IMR-90 (cell line): ENCODE results near the gene TRHDE.

ENCODE experiments used
- CEBPB ChIP-seq: IDR thresholded peaks from 2 replicates; pipeline ENCODE4 v1.6.1; 2012; ENCODE audit warnings: low read depth, low read length, improper control_type of control experiment
- CTCF ChIP-seq: conservative IDR thresholded peaks from 2 replicates; pipeline ENCODE4 v1.5.1; 2012; ENCODE audit warnings: mild to moderate bottlenecking, low read depth, low read length, improper control_type of control experiment
- FOS ChIP-seq: fragments of 150-350 bp; IDR thresholded peaks from 2 replicates; pipeline ENCODE4 v1.6.1; 2016; ENCODE audit warnings: low read depth, low read length
- MAFK ChIP-seq: IDR thresholded peaks from 2 replicates; pipeline ENCODE4 v1.6.1; 2012; ENCODE audit warnings: low read depth, low read length, improper control_type of control experiment
- POLR2A ChIP-seq: IDR thresholded peaks from 2 replicates; pipeline ENCODE4 v1.6.1; 2012; ENCODE audit warnings: mild to moderate bottlenecking, low read depth, low read length
- RAD21 ChIP-seq: IDR thresholded peaks from 2 replicates; pipeline ENCODE4 v1.6.1; 2012; ENCODE audit warnings: low read length, improper control_type of control experiment
- SMC3 ChIP-seq: fragments of 150-350 bp; IDR thresholded peaks from 2 replicates; pipeline ENCODE4 v1.6.1; 2016; ENCODE audit warnings: low read depth, mild to moderate bottlenecking, antibody characterized with exemption, low read length, moderate library complexity
- USF2 ChIP-seq: fragments of 150-350 bp; IDR thresholded peaks from 2 replicates; pipeline ENCODE4 v1.6.1; 2017; ENCODE audit warnings: mild to moderate bottlenecking, antibody characterized with exemption, low read length, low read depth

- TF ChIP-seq CEBPB (peak; percentile 75), POLR2A (no peak), CTCF (no peak), RAD21 (no peak), MAFK (peak; percentile 59), SMC3 (no peak), FOS (no peak), USF2 (no peak)
Observed at GRCh38 chr12:72230589-72230988, 41.6 kb upstream of the TRHDE start.
